Measurements from ENCODE around the gene TMEM86A. TPM values are rescaled to one million over a fixed set of nuclear protein-coding genes. Genes with fewer than 3 reads are reported as not detected.
"Not testable (repeated sequence)": the region's sequence is repeated elsewhere in the genome, so short reads cannot be mapped to it uniquely, and the experiment has no call there.

Gene TMEM86A
- 1.6 TPM for polyA plus RNA-seq
- long read RNA-seq, donor 1, partial matches to known transcripts, result 0 of 1 reads
- long read RNA-seq, donor 1, other reads (novel, unspliced or antisense), result 0 of 1 reads
- long read RNA-seq, donor 2, partial matches to known transcripts, result 0 of 1 reads
- long read RNA-seq, donor 2, other reads (novel, unspliced or antisense), result 0 of 1 reads
- long read RNA-seq, donor 3, result 0 reads
- long read RNA-seq, donor 4, result 0 reads
- long read RNA-seq, donor 5, partial matches to known transcripts, result 0 of 1 reads
- long read RNA-seq, donor 5, other reads (novel, unspliced or antisense), result 0 of 1 reads
- long read RNA-seq, donor 6, partial matches to known transcripts, result 0 of 4 reads
- long read RNA-seq, donor 6, other reads (novel, unspliced or antisense), result 0 of 4 reads
- long read RNA-seq, donor 7, partial matches to known transcripts, result 0 of 1 reads
- long read RNA-seq, donor 7, other reads (novel, unspliced or antisense), result 0 of 1 reads
- long read RNA-seq, donor 8, partial matches to known transcripts, result 0 of 3 reads
- long read RNA-seq, donor 8, other reads (novel, unspliced or antisense), result 0 of 3 reads
- long read RNA-seq, donor 9, partial matches to known transcripts, result 0 of 1 reads
- long read RNA-seq, donor 9, other reads (novel, unspliced or antisense), result 0 of 1 reads
- long read RNA-seq, donor 10, partial matches to known transcripts, result 0 of 1 reads
- long read RNA-seq, donor 10, other reads (novel, unspliced or antisense), result 0 of 1 reads
- long read RNA-seq, donor 11, partial matches to known transcripts, result 0 of 1 reads
- long read RNA-seq, donor 11, other reads (novel, unspliced or antisense), result 0 of 1 reads

- H3K36me3 ChIP-seq (ENCODE audit: control insufficient read depth, insufficient read depth, low read length), result peaks cover 4% of the 10 kb centered on the region
- WGBS (ENCODE audit: insufficient coverage, low lambda C conversion rate), result no CpG with 5 or more reads among the region's 98 CpGs
- DNase-seq, result peak; percentile 88 to 91
These were observed at the start of gene TMEM86A for GRCh38 chr11:18698341-18699268. TSS of gene TMEM86A (plus strand) at chr11:18698779. CDS start at chr11:18698887, 108 bp downstream.

DNA sequence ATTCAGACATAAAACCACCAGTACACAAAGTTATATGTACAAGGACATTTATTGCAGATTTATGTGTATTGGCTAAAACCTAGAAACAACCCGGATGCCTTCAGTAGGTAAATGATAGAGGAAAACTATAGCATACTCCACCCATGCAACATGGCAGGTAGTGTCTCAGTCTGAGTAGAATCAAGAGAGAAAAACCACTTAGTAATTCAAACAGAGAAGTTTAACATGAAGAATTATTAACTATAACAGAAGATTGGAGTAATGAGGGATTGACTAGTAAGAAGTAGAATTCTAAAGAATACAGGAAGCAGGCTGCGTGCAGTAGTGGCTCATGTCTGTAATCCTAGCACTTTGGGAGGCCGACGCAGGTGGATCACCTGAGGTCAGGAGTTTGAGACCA is 48.2 kb upstream of the TMEM86A start:
- DNase-seq, result no peak

More at GRCh38 chr11:18698341-18699268, at the start of gene TMEM86A:
- H3K4me3 ChIP-seq (ENCODE audit: low read length), result peak within 1 kb of the TSS; percentile 53
- no peaks in the 10 kb centered on the region for H3K4me1 ChIP-seq (ENCODE audit: control insufficient read depth, insufficient read depth, low read length)
- no peak within 1 kb of the TSS for H3K27ac ChIP-seq (ENCODE audit: low read length)
- H3K9me3 ChIP-seq (ENCODE audit: control insufficient read depth, low read depth, low read length), result no peaks in the 10 kb centered on the region
- H3K27me3 ChIP-seq (ENCODE audit: control insufficient read depth, insufficient read depth, low read length), result peaks cover 29% of the 10 kb centered on the region

GRCh38 chr11:18650859-18651557 is 47.6 kb upstream of the TMEM86A start:
- Histone ChIP-seq H3K27me3 (ENCODE audit: control insufficient read depth, insufficient read depth, low read length) (no peaks in the 10 kb centered on the region), H3K27ac (ENCODE audit: low read length) (no peak overlapping the region), H3K4me1 (ENCODE audit: control insufficient read depth, insufficient read depth, low read length) (no peaks in the 10 kb centered on the region), H3K9me3 (ENCODE audit: control insufficient read depth, low read depth, low read length) (no peaks in the 10 kb centered on the region), H3K4me3 (ENCODE audit: low read length) (no peak overlapping the region), H3K36me3 (ENCODE audit: control insufficient read depth, insufficient read depth, low read length) (no peaks in the 10 kb centered on the region)
- DNase-seq, result peak; percentile 33 to 36
- 93% methylated on average over 2 of the region's 19 CpGs for WGBS (ENCODE audit: insufficient coverage, low lambda C conversion rate)

More for the DNA sequence above, 48.2 kb upstream of the TMEM86A start:
- H3K27ac ChIP-seq (ENCODE audit: low read length), result no peak overlapping the region
- no peaks in the 10 kb centered on the region for H3K27me3 ChIP-seq (ENCODE audit: control insufficient read depth, insufficient read depth, low read length)
- no peaks in the 10 kb centered on the region for H3K36me3 ChIP-seq (ENCODE audit: control insufficient read depth, insufficient read depth, low read length)
- no peaks in the 10 kb centered on the region for H3K4me1 ChIP-seq (ENCODE audit: control insufficient read depth, insufficient read depth, low read length)
- H3K4me3 ChIP-seq (ENCODE audit: low read length), result no peak overlapping the region
- no peaks in the 10 kb centered on the region for H3K9me3 ChIP-seq (ENCODE audit: control insufficient read depth, low read depth, low read length)
- no CpG with 5 or more reads among the region's 4 CpGs for WGBS (ENCODE audit: insufficient coverage, low lambda C conversion rate)

DNA sequence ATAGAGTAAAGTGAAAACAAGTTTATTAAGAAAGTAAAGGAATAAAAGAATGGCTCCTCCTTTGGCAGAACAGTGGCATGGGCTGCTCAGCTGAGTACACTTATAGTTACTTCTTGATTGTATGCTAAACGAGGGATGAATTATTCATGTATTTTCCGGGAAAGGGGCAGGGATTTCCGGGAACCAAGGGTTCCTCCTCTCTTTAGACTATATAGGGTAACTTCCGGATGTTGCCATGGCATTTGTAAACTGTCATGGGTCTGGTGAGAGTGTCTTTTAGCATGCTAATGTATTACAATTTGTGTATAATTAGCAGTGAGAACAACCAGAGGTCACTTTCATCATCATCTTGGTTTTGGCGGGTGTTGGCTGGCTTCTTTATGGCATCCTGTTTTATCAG is 40.9 kb upstream of the TMEM86A start:
- Histone ChIP-seq H3K4me3 (ENCODE audit: low read length) (no peak overlapping the region), H3K9me3 (ENCODE audit: control insufficient read depth, low read depth, low read length) (peaks cover 3% of the 10 kb centered on the region), H3K27me3 (ENCODE audit: control insufficient read depth, insufficient read depth, low read length) (no peaks in the 10 kb centered on the region), H3K36me3 (ENCODE audit: control insufficient read depth, insufficient read depth, low read length) (no peaks in the 10 kb centered on the region), H3K27ac (ENCODE audit: low read length) (no peak overlapping the region), H3K4me1 (ENCODE audit: control insufficient read depth, insufficient read depth, low read length) (no peaks in the 10 kb centered on the region)
- no CpG with 5 or more reads among the region's 5 CpGs for WGBS (ENCODE audit: insufficient coverage, low lambda C conversion rate)
- no peak for DNase-seq

GRCh38 chr11:18665353-18665872 is 33.2 kb upstream of the TMEM86A start:
- no CpG with 5 or more reads among the region's 10 CpGs for WGBS (ENCODE audit: insufficient coverage, low lambda C conversion rate)
- not testable (repeated sequence) for H3K4me3 ChIP-seq (ENCODE audit: low read length); H3K9me3 ChIP-seq (ENCODE audit: control insufficient read depth, low read depth, low read length); H3K27ac ChIP-seq (ENCODE audit: low read length); H3K4me1 ChIP-seq (ENCODE audit: control insufficient read depth, insufficient read depth, low read length); DNase-seq; H3K27me3 ChIP-seq (ENCODE audit: control insufficient read depth, insufficient read depth, low read length); H3K36me3 ChIP-seq (ENCODE audit: control insufficient read depth, insufficient read depth, low read length)

GRCh38 chr11:18668131-18668530 is 30.4 kb upstream of the TMEM86A start:
- no peak overlapping the region for H3K4me3 ChIP-seq (ENCODE audit: low read length)
- no peaks in the 10 kb centered on the region for H3K4me1 ChIP-seq (ENCODE audit: control insufficient read depth, insufficient read depth, low read length)
- H3K27me3 ChIP-seq (ENCODE audit: control insufficient read depth, insufficient read depth, low read length), result no peaks in the 10 kb centered on the region
- no peak overlapping the region for H3K27ac ChIP-seq (ENCODE audit: low read length)
- H3K36me3 ChIP-seq (ENCODE audit: control insufficient read depth, insufficient read depth, low read length), result no peaks in the 10 kb centered on the region
- DNase-seq, result no peak
- WGBS (ENCODE audit: insufficient coverage, low lambda C conversion rate), result no CpG with 5 or more reads among the region's 4 CpGs
- no peaks in the 10 kb centered on the region for H3K9me3 ChIP-seq (ENCODE audit: control insufficient read depth, low read depth, low read length)

- Histone ChIP-seq H3K27ac (ENCODE audit: low read length) (no peak overlapping the region), H3K27me3 (ENCODE audit: control insufficient read depth, insufficient read depth, low read length) (no peaks in the 10 kb centered on the region), H3K4me1 (ENCODE audit: control insufficient read depth, insufficient read depth, low read length) (no peaks in the 10 kb centered on the region), H3K4me3 (ENCODE audit: low read length) (no peak overlapping the region), H3K9me3 (ENCODE audit: control insufficient read depth, low read depth, low read length) (no peaks in the 10 kb centered on the region), H3K36me3 (ENCODE audit: control insufficient read depth, insufficient read depth, low read length) (no peaks in the 10 kb centered on the region)
- no peak for DNase-seq
- no CpG with 5 or more reads among the region's 2 CpGs for WGBS (ENCODE audit: insufficient coverage, low lambda C conversion rate)
These were observed 29.4 kb upstream of the TMEM86A start for GRCh38 chr11:18669219-18669596.

GRCh38 chr11:18669711-18670110 is 28.9 kb upstream of the TMEM86A start:
- DNase-seq, result no peak
- H3K4me3 ChIP-seq (ENCODE audit: low read length), result no peak overlapping the region
- no peaks in the 10 kb centered on the region for H3K9me3 ChIP-seq (ENCODE audit: control insufficient read depth, low read depth, low read length)
- H3K27me3 ChIP-seq (ENCODE audit: control insufficient read depth, insufficient read depth, low read length), result no peaks in the 10 kb centered on the region
- H3K4me1 ChIP-seq (ENCODE audit: control insufficient read depth, insufficient read depth, low read length), result no peaks in the 10 kb centered on the region
- no peak overlapping the region for H3K27ac ChIP-seq (ENCODE audit: low read length)
- no peaks in the 10 kb centered on the region for H3K36me3 ChIP-seq (ENCODE audit: control insufficient read depth, insufficient read depth, low read length)
- no CpG with 5 or more reads among the region's 4 CpGs for WGBS (ENCODE audit: insufficient coverage, low lambda C conversion rate)

- H3K27me3 ChIP-seq (ENCODE audit: control insufficient read depth, insufficient read depth, low read length), result no peaks in the 10 kb centered on the region
- no peak overlapping the region for H3K27ac ChIP-seq (ENCODE audit: low read length)
- H3K4me3 ChIP-seq (ENCODE audit: low read length), result no peak overlapping the region
- H3K9me3 ChIP-seq (ENCODE audit: control insufficient read depth, low read depth, low read length), result no peaks in the 10 kb centered on the region
- DNase-seq, result no peak
- H3K36me3 ChIP-seq (ENCODE audit: control insufficient read depth, insufficient read depth, low read length), result no peaks in the 10 kb centered on the region
- no peaks in the 10 kb centered on the region for H3K4me1 ChIP-seq (ENCODE audit: control insufficient read depth, insufficient read depth, low read length)
- no CpG with 5 or more reads among the region's 2 CpGs for WGBS (ENCODE audit: insufficient coverage, low lambda C conversion rate)
These were observed 27.3 kb upstream of the TMEM86A start for GRCh38 chr11:18671246-18671645.

All from large intestine (tissue), 12 donors.